GM19193 (cell line): ENCODE data around the gene VWF.

ENCODE experiments used
- POLR2A ChIP-seq: IDR thresholded peaks from 4 replicates; pipeline ENCODE4 v1.6.1; 2011; ENCODE audit not compliant: insufficient read depth, insufficient read length; ENCODE audit errors: extremely low read depth

VWF gene

GRCh38 chr12:5914387-5915149 is 209.9 kb downstream of the VWF start:
- TF ChIP-seq POLR2A = no peak

GRCh38 chr12:5913387-5913786 is 211.1 kb downstream of the VWF start:
- TF ChIP-seq POLR2A = no peak

- TF ChIP-seq POLR2A = no peak
These were observed 211.8 kb downstream of the VWF start for GRCh38 chr12:5912437-5913334.

- TF ChIP-seq POLR2A = no peak
These were observed 212.5 kb downstream of the VWF start for GRCh38 chr12:5912011-5912410.

- TF ChIP-seq POLR2A = no peak
These were observed 213.5 kb downstream of the VWF start for GRCh38 chr12:5910790-5911548.

GRCh38 chr12:5909560-5909959 is 214.9 kb downstream of the VWF start:
- TF ChIP-seq POLR2A = no peak

- no peak for TF ChIP-seq POLR2A
These were observed 216.2 kb downstream of the VWF start for GRCh38 chr12:5908251-5908650.

GRCh38 chr12:5907807-5908206 is 216.7 kb downstream of the VWF start:
- TF ChIP-seq POLR2A = no peak

- no peak for TF ChIP-seq POLR2A
These were observed 218.7 kb downstream of the VWF start for GRCh38 chr12:5905757-5906156.

GRCh38 chr12:5904969-5905368 is 219.5 kb downstream of the VWF start:
- TF ChIP-seq POLR2A = no peak

GRCh38 chr12:5904441-5904840 is 220.0 kb downstream of the VWF start:
- TF ChIP-seq POLR2A = no peak

- no peak for TF ChIP-seq POLR2A
These were observed 221.7 kb downstream of the VWF start for GRCh38 chr12:5902736-5903135.

- no peak for TF ChIP-seq POLR2A
These were observed 223.1 kb downstream of the VWF start for GRCh38 chr12:5901416-5901815.

- no peak for TF ChIP-seq POLR2A
These were observed 223.8 kb downstream of the VWF start for GRCh38 chr12:5900533-5901205.

- no peak for TF ChIP-seq POLR2A
These were observed 224.4 kb downstream of the VWF start for GRCh38 chr12:5900076-5900475.
